H1 (cell line): ENCODE results near the gene EIPR1. TPM values are rescaled to one million over a fixed set of nuclear protein-coding genes. Genes with fewer than 3 reads are reported as not detected.

Experiments used
- CTCF ChIA-PET: fragments of 300-600 bp; sonication (Branson Sonifier 250); formaldehyde crosslinking; loops from one replicate; lab custom pipeline; 2021; ENCODE audit not compliant: partially characterized antibody; lab: Charles Lee
- POLR2A ChIA-PET: fragments of 300-600 bp; sonication (Branson Sonifier 250); formaldehyde crosslinking; loops from one replicate; lab custom pipeline; 2021; ENCODE audit warnings: inconsistent platforms; ENCODE audit not compliant: partially characterized antibody; lab: Charles Lee
- DNase-seq, 2 experiments: peaks; one replicate each; pipeline versions ENCODE4 v3.0.0 to v3.0.0-alpha.2; 2010 to 2022; ENCODE audit warnings: low spot score in 2 of 2, low read depth in 1 of 2, mixed read lengths in 1 of 2
- FAIRE-seq: peaks from 2 replicates; lab custom pipeline; 2011; peaks lifted over from hg19 to GRCh38; lab: Jason Lieb, UNC
- H2AFZ ChIP-seq: 2 replicates; pipeline ENCODE4 v1.8.1; 2012; ENCODE audit warnings: low read length, inconsistent platforms
- H2AK5ac ChIP-seq: 2 replicates; pipeline ENCODE4 v1.6.1; 2013; ENCODE audit warnings: low read depth, low read length
- H2BK120ac ChIP-seq: replicated peaks from 2 replicates; pipeline ENCODE3; 2013; ENCODE audit warnings: low read depth, low read length, inconsistent platforms
- H2BK12ac ChIP-seq: 2 replicates; pipeline ENCODE4 v1.6.1; 2013; ENCODE audit warnings: low read depth, low read length
- H2BK15ac ChIP-seq: 2 replicates; pipeline ENCODE4 v1.6.1; 2013; ENCODE audit warnings: low read length
- H2BK20ac ChIP-seq: 2 replicates; pipeline ENCODE4 v1.6.1; 2013; ENCODE audit warnings: low read length
- H2BK5ac ChIP-seq: 2 replicates; pipeline ENCODE4 v1.6.1; 2013; ENCODE audit warnings: low read depth, low read length
- H3K14ac ChIP-seq: 2 replicates; pipeline ENCODE4 v1.6.1; 2013; ENCODE audit warnings: inconsistent platforms; ENCODE audit not compliant: insufficient read length
- H3K18ac ChIP-seq: 2 replicates; pipeline ENCODE4 v1.6.1; 2013; ENCODE audit warnings: low read length; ENCODE audit errors: extremely low read depth
- H3K23ac ChIP-seq: 2 replicates; pipeline ENCODE4 v1.6.1; 2013; ENCODE audit warnings: inconsistent platforms; ENCODE audit not compliant: insufficient read length
- H3K23me2 ChIP-seq: 2 replicates; pipeline ENCODE4 v1.6.1; 2013; ENCODE audit warnings: low read depth, low read length
- H3K27ac ChIP-seq: 2 replicates; pipeline ENCODE4 v1.6.1; 2011; ENCODE audit warnings: low read depth, low read length, inconsistent platforms
- H3K27me3 ChIP-seq, 4 experiments: replicated peaks in 1 of 4; 1 replicate in 1 of 4; 2 replicates in 3 of 4; pipeline versions ENCODE4 v1.6.1 to v1.8.1; 2011 to 2013; ENCODE audit warnings: low read length in 3 of 4, mild to moderate bottlenecking in 3 of 4, inconsistent platforms in 2 of 4, mixed read lengths in 2 of 4, moderate library complexity in 1 of 4; ENCODE audit not compliant: control insufficient read depth in 3 of 4, insufficient read depth in 3 of 4; ENCODE audit errors: extremely low read depth in 1 of 4
- H3K36me3 ChIP-seq, 4 experiments: 2 replicates each; pipeline versions ENCODE4 v1.6.1 to v1.8.1; 2011 to 2013; ENCODE audit warnings: mild to moderate bottlenecking in 4 of 4, low read length in 3 of 4, moderate library complexity in 2 of 4, control low read depth in 1 of 4, inconsistent platforms in 1 of 4; ENCODE audit not compliant: insufficient read depth in 4 of 4, control insufficient read depth in 2 of 4
- H3K4ac ChIP-seq: replicated peaks from 2 replicates; pipeline ENCODE3; 2013; ENCODE audit warnings: low read length, low read depth, mixed read lengths, inconsistent platforms; ENCODE audit not compliant: insufficient read length
- H3K4me1 ChIP-seq, 4 experiments: replicated peaks in 1 of 4; 1 replicate in 1 of 4; 2 replicates in 3 of 4; pipeline versions ENCODE4 v1.6.1 to v1.8.1; 2011 to 2013; ENCODE audit warnings: low read length in 3 of 4, inconsistent platforms in 2 of 4, mixed read lengths in 1 of 4; ENCODE audit not compliant: insufficient read depth in 4 of 4, control insufficient read depth in 3 of 4
- H3K4me2 ChIP-seq, 2 experiments: 2 replicates each; pipeline versions ENCODE4 v1.6.1 to v1.8.1; 2011 to 2013; ENCODE audit warnings: low read depth in 2 of 2, low read length in 2 of 2, control low read depth in 1 of 2, inconsistent platforms in 1 of 2, mild to moderate bottlenecking in 1 of 2; ENCODE audit not compliant: insufficient read depth in 1 of 2
- H3K4me3 ChIP-seq, 4 experiments: fragments of 200-600, 300-600 bp in 1 of 4; sonication (generic), shearing (Covaris generic), sonication (Bioruptor Twin) in 1 of 4; 2 replicates each; pipeline versions ENCODE4 v1.5.1 to v1.8.1; 2011 to 2016; ENCODE audit warnings: low read length in 4 of 4, low read depth in 3 of 4, control low read depth in 2 of 4, inconsistent platforms in 2 of 4, mild to moderate bottlenecking in 2 of 4, mixed read lengths in 1 of 4, moderate library complexity in 1 of 4; ENCODE audit not compliant: insufficient read depth in 2 of 4; ENCODE audit errors: extremely low read depth in 1 of 4
- H3K56ac ChIP-seq: replicated peaks from 2 replicates; pipeline ENCODE3; 2013; ENCODE audit warnings: low read depth, mild to moderate bottlenecking, mixed read lengths, low read length, inconsistent platforms; ENCODE audit not compliant: insufficient read length
- H3K79me1 ChIP-seq: 2 replicates; pipeline ENCODE4 v1.6.1; 2013; ENCODE audit warnings: low read depth, low read length, control low read depth
- H3K79me2 ChIP-seq, 2 experiments: 2 replicates each; pipeline versions ENCODE4 v1.6.1 to v1.8.1; 2012 to 2013; ENCODE audit warnings: low read length in 2 of 2, mild to moderate bottlenecking in 2 of 2, inconsistent platforms in 1 of 2; ENCODE audit not compliant: insufficient read depth in 2 of 2, control insufficient read depth in 1 of 2
- H3K9ac ChIP-seq, 4 experiments: replicated peaks in 1 of 4; 1 replicate in 1 of 4; 2 replicates in 3 of 4; pipeline versions ENCODE4 v1.6.1 to v1.8.1; 2011 to 2013; ENCODE audit warnings: low read depth in 3 of 4, low read length in 3 of 4, control low read depth in 2 of 4, mild to moderate bottlenecking in 2 of 4, moderate library complexity in 2 of 4, inconsistent platforms in 1 of 4; ENCODE audit errors: extremely low read depth in 1 of 4
- H3K9me3 ChIP-seq, 2 experiments: 2 replicates each; pipeline versions ENCODE4 v1.6.1 to v1.8.1; 2012 to 2013; ENCODE audit warnings: mild to moderate bottlenecking in 2 of 2, moderate library complexity in 2 of 2, control low read depth in 1 of 2, inconsistent platforms in 1 of 2, low read depth in 1 of 2, low read length in 1 of 2, mixed read lengths in 1 of 2; ENCODE audit not compliant: insufficient read depth in 2 of 2
- H4K20me1 ChIP-seq, 2 experiments: replicated peaks in 1 of 2; 2 replicates each; pipeline versions ENCODE3 to v1.8.1; 2011 to 2013; ENCODE audit warnings: inconsistent platforms in 2 of 2, low read length in 2 of 2, mild to moderate bottlenecking in 1 of 2; ENCODE audit not compliant: insufficient read depth in 2 of 2, control insufficient read depth in 1 of 2
- H4K5ac ChIP-seq: 2 replicates; pipeline ENCODE4 v1.6.1; 2013; ENCODE audit warnings: low read length, low read depth, mixed read lengths, inconsistent platforms; ENCODE audit not compliant: insufficient read length
- H4K8ac ChIP-seq: 2 replicates; pipeline ENCODE4 v1.8.0; 2013; ENCODE audit warnings: mild to moderate bottlenecking, moderate library complexity, low read length, inconsistent platforms; ENCODE audit not compliant: insufficient read depth; ENCODE audit errors: extremely low read depth
- H4K91ac ChIP-seq: replicated peaks from 2 replicates; pipeline ENCODE3; 2013; ENCODE audit warnings: low read length, mixed read lengths, inconsistent platforms; ENCODE audit not compliant: insufficient read length
- ASH2L ChIP-seq: fragments of 200-600, 300-600 bp; sonication (generic); IDR thresholded peaks from one replicate; pipeline ENCODE4 v1.7.1; 2017; ENCODE audit warnings: low read length
- ATF2 ChIP-seq: IDR thresholded peaks from 2 replicates; pipeline ENCODE4 v1.6.1; 2012; ENCODE audit warnings: low read length, inconsistent platforms
- CREB1 ChIP-seq: IDR thresholded peaks from 2 replicates; pipeline ENCODE4 v1.6.1; 2012; ENCODE audit warnings: inconsistent platforms
- KDM1A ChIP-seq: fragments of 200-600, 300-600 bp; sonication (generic); IDR thresholded peaks from 2 replicates; pipeline ENCODE4 v1.7.1; 2016; ENCODE audit warnings: mild to moderate bottlenecking, low read length, borderline replicate concordance
- KDM5A ChIP-seq: fragments of 200-600 bp; IDR thresholded peaks from 2 replicates; pipeline ENCODE4 v1.7.1; 2012; ENCODE audit warnings: mild to moderate bottlenecking, low read length, inconsistent platforms, mixed read lengths
- MAX ChIP-seq: IDR thresholded peaks from 2 replicates; pipeline ENCODE4 v1.6.1; 2012; ENCODE audit warnings: inconsistent platforms
- PHF8 ChIP-seq: fragments of 200-600 bp; sonication (generic); conservative IDR thresholded peaks from 2 replicates; pipeline ENCODE4 v1.7.1; 2012; ENCODE audit warnings: low read depth, mild to moderate bottlenecking, inconsistent platforms, low read length, moderate library complexity
- RBBP5 ChIP-seq: IDR thresholded peaks from 2 replicates; pipeline ENCODE4 v1.7.1; 2012; ENCODE audit warnings: low read depth, mild to moderate bottlenecking, inconsistent platforms, low read length, moderate library complexity, borderline replicate concordance
- SP1 ChIP-seq: IDR thresholded peaks from 2 replicates; pipeline ENCODE4 v1.6.1; 2011; ENCODE audit warnings: low read depth, low read length
- TAF7 ChIP-seq: optimal IDR thresholded peaks from 2 replicates; pipeline ENCODE3; 2011; ENCODE audit warnings: low read depth, mild to moderate bottlenecking, inconsistent platforms, low read length, moderate library complexity, borderline replicate concordance
- TEAD4 ChIP-seq: IDR thresholded peaks from 2 replicates; pipeline ENCODE4 v1.6.1; 2012; ENCODE audit warnings: low read depth, low read length, inconsistent platforms, mixed read lengths
- WGBS, 2 experiments: shearing (Covaris generic) in 1 of 2; methylation state at CpG; one replicate each; pipeline versions ENCODE4 v1.1.6 to v1.1.7; 2013 to 2015; ENCODE audit warnings: low lambda C conversion rate in 2 of 2, mixed read lengths in 2 of 2, inconsistent platforms in 1 of 2, low coverage in 1 of 2, missing lambda C conversion rate in 1 of 2; ENCODE audit not compliant: insufficient replicate concordance in 2 of 2, insufficient coverage in 1 of 2, insufficient read length in 1 of 2; ENCODE audit errors: extremely low coverage in 1 of 2, missing lambda C conversion rate in 1 of 2; 5-methylcytosine and 5-hydroxymethylcytosine counted together
- polyA plus RNA-seq, 7 experiments: library from polyadenylated mRNA; depleted of rRNA in 3 of 7; stranded (reverse) in 5 of 7; unstranded in 2 of 7; fragments of >200 nt in 5 of 7; fragments of 200-250 nt in 2 of 7; gene quantifications; 1 replicate in 5 of 7; 2 replicates in 1 of 7; 4 replicates in 1 of 7; pipeline versions ENCODE4 v1.2.1 to v1.2.3, GENCODE V29; 2011 to 2013; ENCODE audit warnings: missing spikeins in 2 of 7, mixed read lengths in 2 of 7
- total RNA-seq: library from RNA; stranded (reverse); fragmentation: NEBNext Ultra II Directional; extraction: Animal tissue kit (Norgen Biotek cat#: 25700); gene quantifications from 2 replicates; pipeline ENCODE4 v1.2.1, GENCODE V29; 2021

EIPR1 gene
- total and polyA plus RNA-seq, 2 of the 8 experiments (the other 6 are each of a cell fraction or from before 2014, with no cell fraction given): 26.3 to 56.4 TPM

- Histone ChIP-seq H3K4me3 (no peak overlapping the region), H3K56ac (peak overlapping the region; percentile 30), H3K36me3 (no peaks in the 10 kb centered on the region), H2AFZ (no peak overlapping the region), H3K23me2 (no peaks in the 10 kb centered on the region), H3K9ac (no peak overlapping the region), H4K20me1 (no peaks in the 10 kb centered on the region), H2AK5ac (no peak overlapping the region), H3K4me1 (peaks cover 0 to 2% (median 0%) of the 10 kb centered on the region in 4 experiments; a peak in 1 of 7 replicates), H3K9me3 (peaks cover 0 to 9% of the 10 kb centered on the region in 2 experiments; a peak in 2 of 4 replicates), H3K27ac (no peak overlapping the region), H2BK12ac (no peak overlapping the region), H4K8ac (peak overlapping the region; percentile 25; the same call in 1 of the 2 replicates), H2BK120ac (no peak overlapping the region), H2BK20ac (no peak overlapping the region), H4K91ac (no peak overlapping the region), H3K27me3 (no peaks in the 10 kb centered on the region), H3K18ac (no peak overlapping the region), H2BK15ac (no peak overlapping the region), H3K23ac (no peak overlapping the region), H4K5ac (no peak overlapping the region), H3K4me2 (no peak overlapping the region), H3K79me1 (no peaks in the 10 kb centered on the region), H3K79me2 (no peaks in the 10 kb centered on the region), H3K4ac (no peak overlapping the region), H3K14ac (no peak overlapping the region), H2BK5ac (no peak overlapping the region)
- CTCF ChIA-PET: interaction anchor here (1.2 kb wide), 1 partner anchor 46 kb away, joined by 3 read pairs; no protein-coding TSS in a partner anchor
- WGBS, 2 experiments: 87% methylated on average over 30 of the region's 30 CpGs; no CpG with 5 or more reads in 1 of the 2 experiments
- DNase-seq (no peak), FAIRE-seq (no peak)
- POLR2A ChIA-PET: no interaction called here
- TF ChIP-seq MAX (no peak), KDM1A (no peak), KDM5A (no peak), PHF8 (no peak), CREB1 (no peak), TEAD4 (no peak), TAF7 (no peak), RBBP5 (no peak), ATF2 (no peak), SP1 (no peak), ASH2L (no peak)
These were observed 230.6 kb downstream of the EIPR1 start for GRCh38 chr2:3146772-3147650.
